Astrocyte of the cerebellum (primary cell): ENCODE measurements around the gene C19orf85.

Source experiments
- DNase-seq: peaks from one replicate; pipeline ENCODE4 v3.0.0-alpha.2; 2011; ENCODE audit warnings: low read depth
- H3K4me3 ChIP-seq: 2 replicates; pipeline ENCODE4 v1.5.1; 2011; ENCODE audit warnings: mild to moderate bottlenecking, low read depth, low read length, moderate library complexity
- in situ Hi-C: cut with HindIII; loops from 2 replicates; pipeline ENCODE4 v1.10.0; 2017; ENCODE audit warnings: low sequenced_read_pairs
- TF ChIP-seq, protein P1 (sequence below): IDR thresholded peaks from 2 replicates; pipeline ENCODE4 v1.5.1; 2012; ENCODE audit warnings: low read length, low read depth, moderate library complexity, mild to moderate bottlenecking; ENCODE audit errors: missing control alignments

The C19orf85 gene

DNA sequence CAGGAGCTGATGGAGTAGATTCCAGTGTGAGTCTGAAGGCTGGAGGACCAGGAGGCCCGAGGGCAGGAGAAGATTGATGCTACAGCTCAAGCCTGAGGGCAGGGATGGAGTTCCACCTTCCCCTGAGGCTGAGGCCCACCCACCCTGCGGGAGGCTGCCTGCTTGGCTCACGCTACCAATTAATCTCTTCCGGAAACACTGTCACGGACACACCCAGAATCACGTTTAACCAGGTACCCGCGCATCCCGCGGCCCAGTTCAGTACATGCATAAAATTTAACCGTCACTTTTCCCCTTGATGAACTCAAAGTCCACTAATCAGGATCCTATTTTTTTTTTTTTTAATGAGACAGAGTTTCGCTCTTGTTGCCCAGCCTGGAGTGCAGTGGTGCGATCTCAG lies 6.7 kb upstream of the C19orf85 start:
- in situ Hi-C loops, result no loop called here
- TF ChIP-seq, protein P1, sequence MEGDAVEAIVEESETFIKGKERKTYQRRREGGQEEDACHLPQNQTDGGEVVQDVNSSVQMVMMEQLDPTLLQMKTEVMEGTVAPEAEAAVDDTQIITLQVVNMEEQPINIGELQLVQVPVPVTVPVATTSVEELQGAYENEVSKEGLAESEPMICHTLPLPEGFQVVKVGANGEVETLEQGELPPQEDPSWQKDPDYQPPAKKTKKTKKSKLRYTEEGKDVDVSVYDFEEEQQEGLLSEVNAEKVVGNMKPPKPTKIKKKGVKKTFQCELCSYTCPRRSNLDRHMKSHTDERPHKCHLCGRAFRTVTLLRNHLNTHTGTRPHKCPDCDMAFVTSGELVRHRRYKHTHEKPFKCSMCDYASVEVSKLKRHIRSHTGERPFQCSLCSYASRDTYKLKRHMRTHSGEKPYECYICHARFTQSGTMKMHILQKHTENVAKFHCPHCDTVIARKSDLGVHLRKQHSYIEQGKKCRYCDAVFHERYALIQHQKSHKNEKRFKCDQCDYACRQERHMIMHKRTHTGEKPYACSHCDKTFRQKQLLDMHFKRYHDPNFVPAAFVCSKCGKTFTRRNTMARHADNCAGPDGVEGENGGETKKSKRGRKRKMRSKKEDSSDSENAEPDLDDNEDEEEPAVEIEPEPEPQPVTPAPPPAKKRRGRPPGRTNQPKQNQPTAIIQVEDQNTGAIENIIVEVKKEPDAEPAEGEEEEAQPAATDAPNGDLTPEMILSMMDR, result no peak
- no peak overlapping the region for H3K4me3 ChIP-seq
- DNase-seq, result no peak

DNA sequence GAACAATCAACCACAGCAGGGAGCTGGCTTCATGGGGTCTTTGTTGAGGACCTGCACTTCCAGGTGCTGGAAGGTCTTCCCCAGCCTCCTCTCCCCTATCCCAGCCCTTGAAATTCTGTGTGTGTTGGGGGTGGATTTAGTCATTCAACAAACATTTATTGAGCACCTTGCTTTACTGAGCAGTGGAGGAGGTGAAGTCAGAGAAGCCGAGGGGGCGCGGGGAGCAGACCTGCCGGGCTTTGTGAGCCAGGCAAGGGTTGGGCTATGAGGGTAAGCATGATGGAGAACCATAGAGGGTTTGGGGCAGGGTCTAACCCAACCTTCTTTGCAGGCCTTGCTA lies 3.5 kb upstream of the C19orf85 start:
- no peak for DNase-seq
- TF ChIP-seq, protein P1, result no peak
- in situ Hi-C loops, result no loop called here
- no peak overlapping the region for H3K4me3 ChIP-seq

DNA sequence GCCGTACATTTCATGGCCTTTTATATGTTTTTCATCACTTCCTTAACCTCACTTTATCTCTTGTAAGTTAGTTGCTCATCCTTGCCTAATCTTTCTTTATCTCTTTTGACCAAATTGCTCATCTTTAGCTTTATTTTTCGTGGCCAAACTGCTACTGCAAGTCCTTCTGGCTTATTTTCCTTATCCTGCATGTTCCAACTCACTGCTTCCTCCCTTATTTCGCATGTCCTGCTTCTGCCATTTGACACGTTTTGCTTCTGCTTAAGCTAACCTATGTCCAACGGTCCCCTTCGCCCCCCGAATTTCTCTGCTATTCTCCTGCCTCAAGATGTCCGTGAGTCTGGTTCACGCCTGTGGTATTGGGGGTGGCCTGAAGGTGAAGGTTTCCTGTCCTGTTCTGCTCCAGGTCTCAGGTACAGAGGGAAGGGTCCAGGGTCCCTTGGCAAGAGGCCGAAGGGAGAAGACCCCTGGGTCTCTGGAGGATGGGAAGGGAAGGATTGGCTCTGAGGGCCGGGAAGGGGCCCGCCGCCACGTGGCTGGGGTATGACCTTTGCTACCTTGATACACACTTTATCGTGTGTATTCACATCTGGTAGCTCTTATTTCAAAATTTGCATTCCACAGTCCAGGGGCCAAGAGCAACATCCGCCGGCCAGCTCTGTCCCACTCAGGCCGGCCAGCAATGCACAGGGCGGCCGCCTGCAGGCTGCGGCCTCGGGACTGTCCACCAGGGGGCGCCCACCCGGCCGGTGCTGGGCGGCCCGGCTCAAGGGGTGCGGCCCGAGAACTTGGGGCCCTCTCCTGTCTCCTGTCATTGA lies 2.9 kb upstream of the C19orf85 start:
- in situ Hi-C loops, result no loop called here
- no peak for DNase-seq

DNA sequence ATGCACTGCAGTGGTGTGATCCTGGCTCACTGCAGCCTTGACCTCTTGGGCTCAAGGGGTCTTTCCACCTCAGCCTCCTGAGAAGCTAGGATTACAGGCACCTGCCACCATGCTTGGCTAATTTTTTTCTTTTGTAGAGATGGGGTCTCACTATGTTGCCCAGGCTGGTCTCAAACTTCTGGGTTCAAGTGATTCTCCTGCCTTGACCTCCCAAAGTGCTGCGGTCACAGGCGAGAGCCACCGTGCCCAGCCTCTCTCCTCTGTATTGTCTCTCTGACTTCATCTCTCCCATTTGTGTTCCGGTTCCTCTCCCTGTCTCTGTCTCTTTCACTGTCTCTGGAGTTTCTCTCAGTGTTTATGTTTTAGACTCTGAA lies 1.7 kb upstream of the C19orf85 start:
- DNase-seq, result no peak
- in situ Hi-C loops, result no loop called here
- TF ChIP-seq, protein P1, result no peak
- H3K4me3 ChIP-seq, result no peak overlapping the region

More for the DNA sequence above, 2.9 kb upstream of the C19orf85 start:
- H3K4me3 ChIP-seq, result no peak overlapping the region
- TF ChIP-seq, protein P1, result peak; percentile 99

DNA sequence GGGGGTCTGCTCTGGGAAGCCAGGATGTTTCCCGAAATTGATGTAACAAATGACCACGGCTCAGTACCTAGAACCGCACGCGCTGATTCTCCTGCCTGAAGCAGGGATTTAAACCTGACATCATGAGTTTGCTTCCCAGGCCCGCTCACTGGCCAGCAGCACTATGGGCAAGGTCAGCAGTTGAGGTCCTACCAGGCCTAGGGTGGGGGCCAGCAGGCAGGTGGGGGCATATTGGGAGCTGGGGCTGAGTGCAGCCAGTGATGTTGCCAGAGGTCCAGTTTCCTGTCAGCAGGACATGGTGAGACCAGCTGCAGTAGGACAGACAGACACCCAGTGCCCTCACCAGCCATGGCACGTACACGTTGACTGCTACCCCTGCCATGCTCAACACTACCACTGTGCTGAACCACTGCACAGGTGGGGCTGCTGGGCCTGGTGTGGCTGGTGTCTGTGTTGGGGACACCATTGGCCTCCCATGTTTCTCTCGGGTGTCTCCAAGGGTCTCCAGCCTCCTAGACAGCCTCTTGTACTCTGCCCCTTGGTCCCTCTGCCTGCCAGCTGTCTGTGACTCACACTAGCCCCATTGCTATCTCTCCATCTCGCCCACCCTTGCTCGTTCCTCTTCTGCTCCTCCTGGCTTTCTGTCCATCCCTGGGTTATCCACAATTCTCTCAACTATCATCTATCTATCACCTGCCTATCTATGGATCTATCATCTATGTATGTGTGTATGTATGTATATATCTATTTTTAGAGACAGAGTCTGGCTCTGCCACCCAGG lies 1.1 kb upstream of the C19orf85 start:
- DNase-seq, result no peak
- TF ChIP-seq, protein P1, result no peak
- in situ Hi-C loops, result no loop called here
- H3K4me3 ChIP-seq, result no peak overlapping the region

DNA sequence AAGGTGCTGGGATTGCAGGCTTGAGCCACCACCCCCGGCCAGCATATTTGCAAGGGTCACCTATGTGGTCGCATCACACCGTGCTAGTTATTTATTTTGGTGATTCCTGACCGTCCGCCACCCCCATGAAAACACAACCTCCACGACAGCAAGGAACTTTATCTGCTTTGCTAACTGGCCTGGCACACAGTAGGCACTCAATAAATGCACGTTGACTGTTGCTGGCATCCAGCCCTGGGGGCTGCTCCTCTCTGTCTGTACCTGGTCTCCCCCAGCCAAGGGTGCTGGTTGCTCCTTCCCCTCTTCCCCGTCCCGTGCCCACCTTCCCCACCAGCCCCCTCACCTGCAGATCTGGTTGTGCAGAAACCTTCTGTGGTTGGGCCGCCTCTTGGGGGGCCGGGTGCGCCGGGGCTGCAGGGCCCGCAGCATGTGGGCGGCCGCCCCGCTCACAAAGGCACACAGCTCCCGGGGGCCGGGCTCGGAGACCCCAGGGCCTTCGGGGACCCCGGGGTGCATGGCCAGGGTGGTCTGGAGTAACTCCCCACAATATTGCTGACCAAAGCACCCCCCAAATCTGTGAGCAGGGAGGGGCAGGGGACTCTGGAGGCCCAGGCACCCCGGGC lies 401 bp downstream of the C19orf85 start:
- in situ Hi-C loops, result no loop called here
- TF ChIP-seq, protein P1, result no peak
- H3K4me3 ChIP-seq, result no peak overlapping the region
- DNase-seq, result no peak
